Measurements from ENCODE around the gene SMAD4.

The SMAD4 gene

DNA sequence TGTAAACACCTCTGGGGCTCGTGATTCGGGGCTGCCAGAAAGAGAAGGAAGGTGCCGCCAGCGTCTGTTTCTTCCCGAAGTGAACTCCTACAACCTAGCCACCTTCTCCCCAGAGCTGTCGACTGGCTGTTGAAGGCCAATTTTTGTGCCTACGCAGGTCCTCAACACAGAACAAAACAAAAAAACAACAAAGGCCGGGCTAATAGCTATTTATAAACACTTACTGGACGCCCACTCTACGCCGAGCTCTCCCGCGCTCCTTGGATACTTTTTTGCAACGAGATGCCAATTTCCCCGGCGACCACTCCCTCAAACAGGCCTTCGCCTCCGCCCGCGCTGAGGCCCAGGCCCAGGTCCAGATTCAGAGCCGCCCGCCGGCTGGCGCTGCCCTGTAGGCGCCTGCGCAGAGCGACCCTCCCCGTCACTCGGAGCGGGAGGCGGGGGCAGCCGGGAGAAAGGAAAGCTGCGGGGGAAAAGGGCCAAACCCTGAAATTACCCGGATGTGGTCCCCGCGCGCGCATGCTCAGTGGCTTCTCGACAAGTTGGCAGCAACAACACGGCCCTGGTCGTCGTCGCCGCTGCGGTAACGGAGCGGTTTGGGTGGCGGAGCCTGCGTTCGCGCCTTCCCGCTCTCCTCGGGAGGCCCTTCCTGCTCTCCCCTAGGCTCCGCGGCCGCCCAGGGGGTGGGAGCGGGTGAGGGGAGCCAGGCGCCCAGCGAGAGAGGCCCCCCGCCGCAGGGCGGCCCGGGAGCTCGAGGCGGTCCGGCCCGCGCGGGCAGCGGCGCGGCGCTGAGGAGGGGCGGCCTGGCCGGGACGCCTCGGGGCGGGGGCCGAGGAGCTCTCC is at the start of gene SMAD4:
Gene SMAD4, plus strand, starts transcription at position 520 of the 843 bp plus-strand sequence. CDS start 16,834 bp downstream, outside the sequence.
- DNase-seq (ENCODE audit: extremely low spot score), result peak; percentile 97
- TF ChIP-seq, protein P1, sequence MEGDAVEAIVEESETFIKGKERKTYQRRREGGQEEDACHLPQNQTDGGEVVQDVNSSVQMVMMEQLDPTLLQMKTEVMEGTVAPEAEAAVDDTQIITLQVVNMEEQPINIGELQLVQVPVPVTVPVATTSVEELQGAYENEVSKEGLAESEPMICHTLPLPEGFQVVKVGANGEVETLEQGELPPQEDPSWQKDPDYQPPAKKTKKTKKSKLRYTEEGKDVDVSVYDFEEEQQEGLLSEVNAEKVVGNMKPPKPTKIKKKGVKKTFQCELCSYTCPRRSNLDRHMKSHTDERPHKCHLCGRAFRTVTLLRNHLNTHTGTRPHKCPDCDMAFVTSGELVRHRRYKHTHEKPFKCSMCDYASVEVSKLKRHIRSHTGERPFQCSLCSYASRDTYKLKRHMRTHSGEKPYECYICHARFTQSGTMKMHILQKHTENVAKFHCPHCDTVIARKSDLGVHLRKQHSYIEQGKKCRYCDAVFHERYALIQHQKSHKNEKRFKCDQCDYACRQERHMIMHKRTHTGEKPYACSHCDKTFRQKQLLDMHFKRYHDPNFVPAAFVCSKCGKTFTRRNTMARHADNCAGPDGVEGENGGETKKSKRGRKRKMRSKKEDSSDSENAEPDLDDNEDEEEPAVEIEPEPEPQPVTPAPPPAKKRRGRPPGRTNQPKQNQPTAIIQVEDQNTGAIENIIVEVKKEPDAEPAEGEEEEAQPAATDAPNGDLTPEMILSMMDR (IDR thresholded peaks at IDR 0.05; ENCODE audit: control extremely low read depth, extremely low read depth, low read depth, missing control alignments), result no peak
- CTCF ChIA-PET, result interaction anchor here (0.8 to 2.9 kb wide), 8 partner anchors 10 to 209 kb away, joined by 3 to 11 read pairs (median 4); partner anchors contain the start of gene ELAC1
- POLR2A ChIA-PET, result interaction anchor here (0.5 to 1.2 kb wide), 5 partner anchors 12 to 151 kb away, joined by 3 to 6 read pairs (median 5); partner anchors contain the start of gene ME2

DNA sequence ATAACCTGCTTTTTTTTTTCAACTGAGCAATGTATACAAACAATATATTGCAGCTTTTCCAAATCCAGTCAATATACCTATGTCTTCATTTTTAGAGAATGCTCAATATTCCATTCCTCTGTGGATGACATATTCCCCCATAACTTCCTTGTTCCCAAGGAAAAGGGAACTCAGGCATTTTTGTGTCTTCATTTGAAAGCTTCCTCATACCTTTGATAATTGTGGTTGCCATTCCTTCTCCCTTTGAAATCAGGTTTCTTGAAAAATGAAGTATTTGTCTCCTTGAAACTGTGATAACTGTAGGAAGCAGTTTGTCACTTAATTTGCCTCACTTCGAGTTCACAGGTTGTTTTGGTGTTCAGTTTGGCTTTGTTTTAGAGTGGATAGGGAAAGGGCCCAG is 48.6 kb upstream of the SMAD4 start:
- CTCF ChIA-PET, result interaction anchor here (0.9 kb wide), 1 partner anchor 10 kb away, joined by 3 read pairs; no protein-coding TSS in a partner anchor
- POLR2A ChIA-PET, result no interaction called here
- TF ChIP-seq, protein P1 (IDR thresholded peaks at IDR 0.05; ENCODE audit: control extremely low read depth, extremely low read depth, low read depth, missing control alignments), result no peak
- DNase-seq (ENCODE audit: extremely low spot score), result no peak

DNA sequence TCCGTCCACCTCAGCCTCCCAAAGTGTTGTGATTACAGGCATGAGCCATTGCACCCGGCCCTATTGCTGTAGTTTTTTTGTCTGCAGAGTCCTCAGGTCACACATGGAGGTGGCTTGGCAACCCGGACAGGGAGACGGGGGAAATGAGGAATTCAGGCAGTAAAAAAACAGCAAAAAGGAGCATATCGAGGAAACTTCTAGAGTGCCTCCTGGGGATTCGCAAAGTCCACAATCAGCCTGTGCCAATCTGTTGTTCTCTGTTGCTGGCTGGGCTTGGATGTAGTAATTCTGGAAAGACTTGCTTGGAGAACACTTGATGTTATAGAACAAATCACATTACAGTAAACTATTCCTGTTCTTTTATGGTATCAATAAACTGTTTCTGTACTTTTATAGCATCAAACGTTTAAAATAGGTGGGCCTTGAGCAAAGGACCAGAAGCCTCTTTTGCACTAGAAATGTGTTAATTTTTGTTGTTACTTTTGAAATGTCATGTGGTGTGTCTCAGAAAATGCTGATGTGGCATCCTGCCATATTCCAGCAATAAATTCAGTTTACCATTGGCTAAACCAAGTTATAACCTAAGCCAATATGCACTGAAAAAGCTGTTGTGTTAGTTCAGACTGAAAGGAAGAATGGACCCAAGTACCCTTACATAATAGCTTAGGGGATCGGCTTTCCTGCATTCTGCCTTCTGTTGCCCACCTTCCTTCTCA is 47.8 kb upstream of the SMAD4 start:
- TF ChIP-seq, protein P1 (IDR thresholded peaks at IDR 0.05; ENCODE audit: control extremely low read depth, extremely low read depth, low read depth, missing control alignments), result no peak
- CTCF ChIA-PET, result no interaction called here
- DNase-seq (ENCODE audit: extremely low spot score), result no peak
- POLR2A ChIA-PET, result no interaction called here

DNA sequence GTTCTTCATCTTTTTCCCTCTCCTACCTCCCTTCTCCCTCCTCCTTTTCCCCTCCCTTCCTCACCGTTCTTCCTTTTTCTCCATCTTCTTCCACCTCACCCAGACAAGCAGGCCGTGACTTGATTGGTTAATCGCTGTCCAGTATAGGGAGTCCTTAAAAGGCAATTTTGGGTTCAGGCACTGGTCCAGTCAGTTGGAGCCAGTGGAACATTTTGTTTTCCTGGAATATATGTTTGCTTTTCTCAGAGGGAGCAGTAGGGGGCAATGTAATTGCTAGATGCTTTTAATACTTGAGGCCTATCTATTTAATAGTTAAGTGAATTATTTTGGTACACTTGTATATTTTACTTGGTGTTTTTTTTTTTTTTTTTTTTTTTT is 47.2 kb upstream of the SMAD4 start:
- no peak for DNase-seq (ENCODE audit: extremely low spot score)
- ChIA-PET POLR2A (no interaction called here), CTCF (no interaction called here)
- TF ChIP-seq, protein P1 (IDR thresholded peaks at IDR 0.05; ENCODE audit: control extremely low read depth, extremely low read depth, low read depth, missing control alignments), result no peak

DNA sequence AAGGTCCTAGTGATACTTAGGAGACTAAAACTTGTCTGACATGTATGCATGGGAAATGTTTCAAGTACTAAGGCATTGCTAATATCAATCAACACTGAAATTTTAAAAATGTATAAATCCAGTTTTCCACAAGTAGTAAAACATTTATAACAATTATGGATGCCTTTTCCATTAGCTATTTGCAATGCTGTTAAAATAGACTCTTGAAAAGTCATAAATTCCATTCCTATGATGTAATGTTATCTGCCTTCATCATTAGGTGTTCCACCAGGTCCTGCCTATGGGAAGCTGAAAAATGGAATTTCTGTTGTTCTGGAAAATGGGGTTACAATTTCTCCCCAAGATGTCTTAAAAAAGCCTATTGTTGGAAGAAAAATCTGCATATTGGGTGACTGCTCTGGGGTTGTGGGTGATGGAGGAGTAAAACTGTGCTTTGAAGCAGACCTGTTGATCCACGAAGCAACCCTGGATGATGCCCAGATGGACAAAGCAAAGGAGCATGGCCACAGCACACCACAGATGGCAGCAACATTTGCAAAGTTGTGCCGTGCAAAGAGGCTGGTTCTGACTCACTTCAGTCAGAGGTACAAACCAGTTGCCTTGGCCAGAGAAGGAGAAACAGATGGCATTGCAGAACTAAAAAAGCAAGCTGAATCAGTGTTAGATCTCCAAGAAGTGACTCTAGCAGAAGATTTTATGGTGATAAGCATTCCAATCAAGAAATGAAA is 43.5 kb upstream of the SMAD4 start:
- CTCF ChIA-PET, result interaction anchor here (1.9 to 2.5 kb wide), 2 partner anchors 13 to 166 kb away, joined by 5 to 7 read pairs; no protein-coding TSS in a partner anchor

More for the DNA sequence above, 43.5 kb upstream of the SMAD4 start:
- TF ChIP-seq, protein P1 (IDR thresholded peaks at IDR 0.05; ENCODE audit: control extremely low read depth, extremely low read depth, low read depth, missing control alignments), result no peak
- POLR2A ChIA-PET, result interaction anchor here (0.6 kb wide), 1 partner anchor 103 kb away, joined by 4 read pairs; no protein-coding TSS in a partner anchor
- DNase-seq (ENCODE audit: extremely low spot score), result no peak

All from GM10248 (cell line).